ENCODE results near the gene DCST1. TPM values are rescaled to one million over a fixed set of nuclear protein-coding genes. Genes with fewer than 3 reads are reported as not detected.

DCST1 gene
- total RNA-seq, 1 experiment from 2014 or later, result 0.22 TPM

DNA sequence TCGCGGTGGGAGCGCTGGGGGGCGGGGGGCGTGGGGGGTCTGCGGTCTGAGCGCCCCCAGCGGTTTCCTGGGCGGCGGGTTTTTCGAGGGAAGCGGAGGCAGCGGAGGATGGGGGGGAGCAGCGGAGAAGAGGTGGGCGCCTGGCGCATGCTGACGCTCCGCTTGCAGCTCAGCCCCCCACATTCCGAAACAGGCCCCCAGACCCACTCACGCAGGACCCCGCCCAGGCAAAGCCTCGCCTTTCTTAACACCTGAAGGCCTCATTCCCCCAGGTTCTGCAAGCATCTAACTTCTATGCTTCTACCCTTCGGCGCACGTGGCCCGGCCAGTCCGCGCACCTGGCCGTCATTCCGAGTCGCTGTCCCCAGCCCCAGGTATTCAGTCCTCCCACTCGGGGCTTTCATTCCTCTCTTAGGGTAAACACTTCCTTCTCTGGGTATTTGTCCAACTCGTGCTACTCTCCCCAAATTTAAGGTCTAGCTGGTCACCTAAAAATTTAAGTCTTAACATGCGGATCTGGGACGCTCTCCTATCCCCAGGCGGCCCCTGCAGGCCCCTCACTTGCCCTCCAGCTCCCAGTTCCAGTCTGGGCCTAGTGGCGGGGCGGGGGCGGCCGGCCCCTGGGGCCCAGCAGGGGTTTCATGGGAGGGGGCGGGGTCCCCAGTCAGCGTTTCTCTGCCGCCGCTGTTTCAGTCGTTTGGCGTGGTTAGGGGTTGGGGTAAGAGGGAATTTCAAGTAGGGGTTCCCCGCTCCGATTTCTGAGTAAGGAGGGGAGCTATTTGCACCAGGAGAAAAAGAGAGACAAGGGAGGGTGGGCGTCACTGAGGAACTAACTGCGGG is 33.8 kb upstream of the DCST1 start:
- no peak for DNase-seq
- no TSS peak for BruUV-seq (replicated peaks)
- peak overlapping the region; percentile 55 for H3K27ac ChIP-seq
- TF ChIP-seq, protein P1, sequence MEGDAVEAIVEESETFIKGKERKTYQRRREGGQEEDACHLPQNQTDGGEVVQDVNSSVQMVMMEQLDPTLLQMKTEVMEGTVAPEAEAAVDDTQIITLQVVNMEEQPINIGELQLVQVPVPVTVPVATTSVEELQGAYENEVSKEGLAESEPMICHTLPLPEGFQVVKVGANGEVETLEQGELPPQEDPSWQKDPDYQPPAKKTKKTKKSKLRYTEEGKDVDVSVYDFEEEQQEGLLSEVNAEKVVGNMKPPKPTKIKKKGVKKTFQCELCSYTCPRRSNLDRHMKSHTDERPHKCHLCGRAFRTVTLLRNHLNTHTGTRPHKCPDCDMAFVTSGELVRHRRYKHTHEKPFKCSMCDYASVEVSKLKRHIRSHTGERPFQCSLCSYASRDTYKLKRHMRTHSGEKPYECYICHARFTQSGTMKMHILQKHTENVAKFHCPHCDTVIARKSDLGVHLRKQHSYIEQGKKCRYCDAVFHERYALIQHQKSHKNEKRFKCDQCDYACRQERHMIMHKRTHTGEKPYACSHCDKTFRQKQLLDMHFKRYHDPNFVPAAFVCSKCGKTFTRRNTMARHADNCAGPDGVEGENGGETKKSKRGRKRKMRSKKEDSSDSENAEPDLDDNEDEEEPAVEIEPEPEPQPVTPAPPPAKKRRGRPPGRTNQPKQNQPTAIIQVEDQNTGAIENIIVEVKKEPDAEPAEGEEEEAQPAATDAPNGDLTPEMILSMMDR (conservative IDR thresholded peaks at IDR 0.05), result no peak
- TF ChIP-seq EZH2 (IDR thresholded peaks at IDR 0.05; ENCODE audit: low read depth), result no peak
- H3K27me3 ChIP-seq (ENCODE audit: insufficient read depth, low read depth), result no peaks in the 10 kb centered on the region
- intact Hi-C loops (cut with micrococcal nuclease; ENCODE audit: unreplicated experiment), result loop anchor here (2.0 to 5.0 kb wide), 2 partner anchors 37 to 63 kb away; partner anchors contain the start of genes PMVK and PYGO2
- H3K9me3 ChIP-seq (ENCODE audit: insufficient read depth, low read depth), result no peaks in the 10 kb centered on the region
- H3K4me3 ChIP-seq, result peak overlapping the region; percentile 80
- CTCF ChIA-PET, result interaction anchor here (0.7 kb wide), 2 partner anchors 25 to 270 kb away, joined by 4 read pairs; no protein-coding TSS in a partner anchor
- no peaks in the 10 kb centered on the region for H3K9me2 ChIP-seq (ENCODE audit: insufficient read depth)
- H3K36me3 ChIP-seq (ENCODE audit: low read depth), result no peaks in the 10 kb centered on the region
- no peaks in the 10 kb centered on the region for H4K20me1 ChIP-seq (ENCODE audit: insufficient read depth)
- H2AFZ ChIP-seq, result no peak overlapping the region
- peaks cover 32% of the 10 kb centered on the region; the same call in 1 of the 2 replicates for H3F3A ChIP-seq (ENCODE audit: insufficient read depth, low read depth)
- POLR2A ChIA-PET (ENCODE audit: unreplicated experiment), result no interaction called here
- H3K4me2 ChIP-seq, result peak overlapping the region; percentile 90
- peaks cover 29% of the 10 kb centered on the region for H3K79me2 ChIP-seq (ENCODE audit: low read depth)
- peaks cover 28% of the 10 kb centered on the region for H3K4me1 ChIP-seq (replicated peaks; ENCODE audit: insufficient read depth)

DNA sequence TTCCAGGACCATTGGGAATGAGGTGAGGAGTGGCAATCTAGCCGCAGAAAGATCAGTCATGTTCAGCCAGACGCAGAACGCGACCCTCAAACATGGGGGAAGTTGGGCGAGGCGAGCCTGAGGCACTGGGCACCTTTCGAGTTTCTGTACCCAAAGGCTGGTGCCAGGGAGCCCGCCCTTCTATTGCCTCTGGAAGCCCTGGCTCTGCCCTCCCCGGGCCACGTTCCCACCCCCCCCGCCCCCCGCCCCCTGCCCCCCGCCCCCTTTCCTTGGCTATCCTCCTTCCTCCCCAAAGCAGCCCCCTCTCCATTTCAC is 33.3 kb upstream of the DCST1 start:
- Histone ChIP-seq H3K36me3 (ENCODE audit: low read depth) (no peaks in the 10 kb centered on the region), H4K20me1 (ENCODE audit: insufficient read depth) (no peaks in the 10 kb centered on the region), H3K9me2 (ENCODE audit: insufficient read depth) (no peaks in the 10 kb centered on the region), H3K9me3 (ENCODE audit: insufficient read depth, low read depth) (no peaks in the 10 kb centered on the region), H3K4me2 (peak overlapping the region; percentile 90), H3F3A (ENCODE audit: insufficient read depth, low read depth) (peaks cover 27% of the 10 kb centered on the region; the same call in 1 of the 2 replicates), H3K4me3 (peak overlapping the region; percentile 80), H3K79me2 (ENCODE audit: low read depth) (peaks cover 35% of the 10 kb centered on the region), H3K4me1 (replicated peaks; ENCODE audit: insufficient read depth) (peaks cover 27% of the 10 kb centered on the region), H3K27ac (peak overlapping the region; percentile 72), H3K27me3 (ENCODE audit: insufficient read depth, low read depth) (no peaks in the 10 kb centered on the region), H2AFZ (peak overlapping the region; percentile 76; the same call in 1 of the 2 replicates)
- no peak for TF ChIP-seq EZH2 (IDR thresholded peaks at IDR 0.05; ENCODE audit: low read depth)
- TF ChIP-seq, protein P1 (conservative IDR thresholded peaks at IDR 0.05), result no peak
- ChIA-PET POLR2A (ENCODE audit: unreplicated experiment) (no interaction called here), CTCF (interaction anchor here (0.7 kb wide), 1 partner anchor 271 kb away, joined by 4 read pairs; no protein-coding TSS in a partner anchor)
- DNase-seq, result no peak
- BruUV-seq (replicated peaks), result no TSS peak
- intact Hi-C loops (cut with micrococcal nuclease; ENCODE audit: unreplicated experiment), result loop anchor here (2.0 to 5.0 kb wide), 2 partner anchors 38 to 64 kb away; partner anchors contain the start of genes PMVK and PYGO2

DNA sequence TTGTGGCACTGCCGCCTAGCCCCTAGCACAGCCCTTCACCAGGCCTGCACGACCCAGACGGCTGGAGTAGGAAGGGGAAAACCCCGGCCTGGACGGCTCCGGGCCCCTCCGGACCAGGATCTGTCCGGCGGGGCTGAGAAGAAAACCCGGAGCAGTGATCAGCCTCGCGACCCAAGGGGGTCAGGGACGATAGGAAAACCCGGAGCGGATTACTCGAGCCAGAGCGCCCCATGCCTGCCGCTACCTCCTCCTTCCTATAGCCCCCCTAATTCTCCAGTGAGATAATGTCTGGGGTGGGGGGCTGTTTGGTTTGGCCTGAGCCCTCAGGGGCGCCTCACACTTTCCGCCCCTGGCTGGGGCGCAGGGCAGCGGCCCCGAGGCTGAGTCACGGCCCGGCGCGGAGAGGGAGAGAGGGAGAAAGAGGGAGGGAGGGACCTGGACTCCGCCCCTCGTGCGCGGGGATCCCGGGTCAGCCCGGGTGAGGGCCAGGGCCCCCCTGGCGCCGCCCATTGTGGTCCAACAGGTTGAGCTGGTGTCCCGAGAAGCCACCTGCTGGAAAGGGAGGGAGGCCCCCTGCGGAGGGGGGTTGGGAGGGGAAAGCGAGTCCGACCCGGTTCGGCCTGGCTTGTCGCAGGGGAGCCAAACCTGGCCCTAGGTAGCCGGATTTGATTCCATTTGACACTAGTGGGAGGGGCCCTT is 32.7 kb upstream of the DCST1 start:
- Histone ChIP-seq H3K79me2 (ENCODE audit: low read depth) (peaks cover 40% of the 10 kb centered on the region), H3F3A (ENCODE audit: insufficient read depth, low read depth) (peaks cover 30% of the 10 kb centered on the region), H3K9me2 (ENCODE audit: insufficient read depth) (no peaks in the 10 kb centered on the region), H3K36me3 (ENCODE audit: low read depth) (no peaks in the 10 kb centered on the region), H3K9me3 (ENCODE audit: insufficient read depth, low read depth) (no peaks in the 10 kb centered on the region), H3K27ac (peak overlapping the region; percentile 72), H4K20me1 (ENCODE audit: insufficient read depth) (no peaks in the 10 kb centered on the region), H2AFZ (peak overlapping the region; percentile 76), H3K4me2 (peak overlapping the region; percentile 90), H3K4me1 (replicated peaks; ENCODE audit: insufficient read depth) (peaks cover 22% of the 10 kb centered on the region), H3K4me3 (peak overlapping the region; percentile 80), H3K27me3 (ENCODE audit: insufficient read depth, low read depth) (no peaks in the 10 kb centered on the region)
- BruUV-seq (replicated peaks), result no TSS peak
- DNase-seq, result peak; percentile 84 to 98
- intact Hi-C loops (cut with micrococcal nuclease; ENCODE audit: unreplicated experiment), result loop anchor here (1.0 to 5.0 kb wide), 4 partner anchors 28 to 64 kb away; partner anchors contain the start of genes PMVK and PYGO2
- TF ChIP-seq, protein P1 (conservative IDR thresholded peaks at IDR 0.05), result no peak
- TF ChIP-seq EZH2 (IDR thresholded peaks at IDR 0.05; ENCODE audit: low read depth), result no peak
- ChIA-PET CTCF (no interaction called here), POLR2A (ENCODE audit: unreplicated experiment) (interaction anchor here (0.5 to 0.7 kb wide), 3 partner anchors 7 to 1449 kb away, joined by 3 to 5 read pairs (median 4); partner anchors contain the start of gene LENEP)
